CD4-positive, alpha-beta T cell (primary cell): ENCODE measurements around the gene FSTL4. TPM values are rescaled to one million over a fixed set of nuclear protein-coding genes. Genes with fewer than 3 reads are reported as not detected.

ENCODE experiments used
- ATAC-seq: fragments of 200-7000 bp; cut with Tn5 transposase; one replicate; pipeline ENCODE4 v1.10.0; 2022; ENCODE audit warnings: mild to moderate bottlenecking; ENCODE audit not compliant: poor library complexity
- CTCF ChIA-PET: fragments of 350-600 bp; sonication (Branson Sonifier 250); formaldehyde crosslinking; loops from one replicate; lab custom pipeline; 2021; ENCODE audit warnings: antibody characterized with exemption, inconsistent platforms; lab: Charles Lee
- POLR2A ChIA-PET: fragments of 350-600 bp; sonication (Branson Sonifier 250); formaldehyde crosslinking; loops from one replicate; lab custom pipeline; 2021; ENCODE audit warnings: antibody characterized with exemption, inconsistent platforms; lab: Charles Lee
- DNase-seq, 14 experiments: peaks; one replicate each; pipeline ENCODE4 v3.0.0-alpha.2; 2013 to 2020; ENCODE audit warnings: mixed read lengths in 2 of 14
- H3K27ac ChIP-seq, 2 donors: one replicate each; pipeline versions ENCODE4 v1.5.1 to v1.7.0; 2013; ENCODE audit warnings: low read length in 2 of 2, low read depth in 1 of 2, mild to moderate bottlenecking in 1 of 2
- H3K27me3 ChIP-seq, 2 experiments: 1 replicate in 1 of 2; 2 replicates in 1 of 2; pipeline versions ENCODE4 v1.6.1 to v1.7.0; 2013; ENCODE audit warnings: low read length in 2 of 2, control low read depth in 1 of 2, mild to moderate bottlenecking in 1 of 2, moderate library complexity in 1 of 2; ENCODE audit not compliant: insufficient read depth in 2 of 2, control insufficient read depth in 1 of 2
- H3K36me3 ChIP-seq: one replicate; pipeline ENCODE4 v1.6.1; 2013; ENCODE audit warnings: low read length, control low read depth; ENCODE audit not compliant: insufficient read depth
- H3K4me1 ChIP-seq: one replicate; pipeline ENCODE4 v1.6.1; 2013; ENCODE audit warnings: low read length, control low read depth; ENCODE audit not compliant: insufficient read depth
- H3K4me3 ChIP-seq: one replicate; pipeline ENCODE4 v1.5.1; 2013; ENCODE audit warnings: mild to moderate bottlenecking, low read length, moderate library complexity
- H3K9me3 ChIP-seq, 2 experiments: 1 replicate in 1 of 2; 2 replicates in 1 of 2; pipeline versions ENCODE4 v1.6.1 to v1.7.0; 2013; ENCODE audit warnings: low read length in 2 of 2, mild to moderate bottlenecking in 2 of 2, control low read depth in 1 of 2, moderate library complexity in 1 of 2; ENCODE audit not compliant: control insufficient read depth in 1 of 2, insufficient read depth in 1 of 2
- H3K27ac Mint-ChIP-seq: one replicate; pipeline ENCODE4 v1.8.0; 2020; ENCODE audit warnings: mixed read lengths
- H3K27me3 Mint-ChIP-seq: one replicate; pipeline ENCODE4 v1.8.0; 2021; ENCODE audit warnings: mixed read lengths
- H3K36me3 Mint-ChIP-seq: one replicate; pipeline ENCODE4 v1.8.0; 2021; ENCODE audit warnings: low read depth, mixed read lengths
- H3K4me1 Mint-ChIP-seq: one replicate; pipeline ENCODE4 v1.8.0; 2021; ENCODE audit warnings: low read depth, mixed read lengths
- H3K4me3 Mint-ChIP-seq: one replicate; pipeline ENCODE4 v1.8.0; 2020; ENCODE audit warnings: mild to moderate bottlenecking, mixed read lengths
- H3K9me3 Mint-ChIP-seq: one replicate; pipeline ENCODE4 v1.8.0; 2020; ENCODE audit warnings: mixed read lengths
- CTCF ChIP-seq: fragments of 200-600 bp; IDR thresholded peaks from one replicate; pipeline ENCODE4 v1.8.0; 2022; ENCODE audit warnings: antibody characterized with exemption, mild to moderate bottlenecking
- intact Hi-C, 2 experiments: fragments of 100-400 bp; cut with DNase I in 1 of 2; cut with micrococcal nuclease in 1 of 2; formaldehyde crosslinking; loops; one replicate each; pipeline versions ENCODE4 v1.15.1 to v1.9.0; 2023 to 2025; cut with DNase I, micrococcal nuclease
- total RNA-seq, 174 experiments: library from RNA in 2 of 174; stranded (reverse) in 2 of 174; gene quantifications; one replicate each; pipeline ENCODE4 v1.2.3 and lab custom pipeline; 2021 to 2026

FSTL4 gene
- total RNA-seq, 2 experiments from 2014 or later = not detected

- Mint-ChIP-seq H3K27ac (no peak overlapping the region), H3K4me3 (no peak overlapping the region), H3K9me3 (no peaks in the 10 kb centered on the region), H3K4me1 (no peaks in the 10 kb centered on the region), H3K36me3 (no peaks in the 10 kb centered on the region), H3K27me3 (peaks cover 7% of the 10 kb centered on the region)
- ATAC-seq (no peak), DNase-seq (no peak)
- Histone ChIP-seq H3K27me3 (peaks cover 0 to 5% of the 10 kb centered on the region in 2 experiments), H3K36me3 (no peaks in the 10 kb centered on the region), H3K4me1 (no peaks in the 10 kb centered on the region), H3K4me3 (no peak overlapping the region), H3K27ac (no peak overlapping the region), H3K9me3 (no peaks in the 10 kb centered on the region)
- ChIA-PET CTCF (no interaction called here), POLR2A (no interaction called here)
- intact Hi-C loops = no loop called here
- no peak for TF ChIP-seq CTCF
These were observed 40.8 kb upstream of the FSTL4 start for GRCh38 chr5:133652951-133653759.

GRCh38 chr5:133644000-133644865, 31.9 kb upstream of the FSTL4 start:
- no peak overlapping the region for H3K4me3 Mint-ChIP-seq
- POLR2A ChIA-PET = no interaction called here
- no peaks in the 10 kb centered on the region for H3K4me1 ChIP-seq
- no peaks in the 10 kb centered on the region for H3K9me3 Mint-ChIP-seq
- no peaks in the 10 kb centered on the region for H3K36me3 Mint-ChIP-seq
- DNase-seq (no peak), ATAC-seq (no peak)
- H3K4me3 ChIP-seq = no peak overlapping the region
- H3K27ac Mint-ChIP-seq = no peak overlapping the region
- CTCF ChIA-PET = interaction anchor here (1.5 kb wide), 1 partner anchor 18 kb away, joined by 3 read pairs; no protein-coding TSS in a partner anchor
- H3K27me3 ChIP-seq = peaks cover 0 to 17% of the 10 kb centered on the region in 2 experiments
- intact Hi-C loops = no loop called here
- H3K27me3 Mint-ChIP-seq = peaks cover 50% of the 10 kb centered on the region
- H3K9me3 ChIP-seq = no peaks in the 10 kb centered on the region
- H3K4me1 Mint-ChIP-seq = no peaks in the 10 kb centered on the region
- H3K36me3 ChIP-seq = no peaks in the 10 kb centered on the region
- TF ChIP-seq CTCF = no peak
- H3K27ac ChIP-seq = no peak overlapping the region

GRCh38 chr5:133643365-133643764, 31.0 kb upstream of the FSTL4 start:
- ATAC-seq = no peak
- CTCF ChIA-PET = interaction anchor here (1.5 kb wide), 1 partner anchor 19 kb away, joined by 3 read pairs; no protein-coding TSS in a partner anchor
- H3K4me3 Mint-ChIP-seq = no peak overlapping the region

More at GRCh38 chr5:133643365-133643764, 31.0 kb upstream of the FSTL4 start:
- H3K27me3 ChIP-seq = peaks cover 0 to 17% of the 10 kb centered on the region in 2 experiments
- H3K36me3 ChIP-seq = no peaks in the 10 kb centered on the region
- Mint-ChIP-seq H3K27ac (no peak overlapping the region), H3K9me3 (no peaks in the 10 kb centered on the region), H3K4me1 (no peaks in the 10 kb centered on the region), H3K36me3 (no peaks in the 10 kb centered on the region), H3K27me3 (peaks cover 52% of the 10 kb centered on the region)
- no peaks in the 10 kb centered on the region for H3K9me3 ChIP-seq
- H3K27ac ChIP-seq = no peak overlapping the region
- H3K4me1 ChIP-seq = no peaks in the 10 kb centered on the region
- intact Hi-C loops = no loop called here
- H3K4me3 ChIP-seq = no peak overlapping the region
- POLR2A ChIA-PET = no interaction called here
- TF ChIP-seq CTCF = no peak
- no peak for DNase-seq
